ENCODE measurements around the gene CKLF. TPM values are rescaled to one million over a fixed set of nuclear protein-coding genes. Genes with fewer than 3 reads are reported as not detected.

The CKLF gene
- total RNA-seq, 4 donors from 2014 or later = 13.1 to 31.5 (median 17.9) TPM

DNA sequence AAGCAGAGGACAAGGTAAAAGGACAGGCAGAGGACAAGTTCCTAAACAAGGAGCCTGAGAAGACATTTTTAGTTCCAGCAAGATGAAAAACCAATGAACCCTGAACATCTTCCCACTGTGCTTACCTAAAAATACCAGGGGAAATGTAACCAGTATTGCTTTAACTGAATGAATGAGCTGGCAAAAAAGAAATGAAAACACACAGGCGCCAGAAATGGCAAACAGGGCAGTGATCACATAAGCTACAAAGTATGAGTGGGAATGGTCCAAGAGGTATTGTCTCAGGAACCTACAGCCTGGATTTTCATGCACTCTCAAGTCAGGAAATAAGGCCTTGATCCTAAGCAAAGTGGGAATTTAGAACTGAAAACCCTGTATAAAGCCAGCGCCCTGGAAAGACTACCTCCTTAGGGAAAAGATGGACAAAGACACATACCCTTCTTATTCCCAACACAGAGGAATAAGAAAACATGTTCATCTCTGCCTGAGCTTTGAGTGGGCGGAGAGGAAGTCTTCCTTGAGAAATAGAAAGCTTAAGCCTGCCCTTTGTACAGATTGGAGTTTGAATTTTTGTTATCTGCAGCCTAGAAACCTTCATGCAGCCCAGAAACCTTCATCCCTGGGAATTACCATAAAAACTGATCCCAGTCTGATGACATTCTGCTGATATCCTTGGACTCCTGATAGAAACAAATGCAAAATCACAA is 29.0 kb downstream of the CKLF start:
- Histone ChIP-seq H3K4me3 (no peak overlapping the region), H3K27ac (no peak overlapping the region), H3K36me3 (no peaks in the 10 kb centered on the region), H3K27me3 (peaks cover 31% of the 10 kb centered on the region), H3K9me3 (no peaks in the 10 kb centered on the region), H3K4me1 (peaks cover 0 to 15% (median 5%) of the 10 kb centered on the region in 3 donors)
- no peak for ATAC-seq
- WGBS, 2 donors (ENCODE audit: low coverage in 1 of 2) = 78 to 79% methylated on average over 2 to 3 of the region's 3 CpGs
- TF ChIP-seq CTCF (IDR thresholded peaks at IDR 0.05) (no peak), EP300 (IDR thresholded peaks at IDR 0.05) (no peak), POLR2A (IDR thresholded peaks at IDR 0.05) (no peak), POLR2AphosphoS5 (IDR thresholded peaks at IDR 0.05) (no peak)

GRCh38 chr16:66585481-66586239 is 33.3 kb downstream of the CKLF start:
- no peaks in the 10 kb centered on the region for H3K27me3 ChIP-seq
- TF ChIP-seq CTCF (IDR thresholded peaks at IDR 0.05) = no peak
- TF ChIP-seq POLR2AphosphoS5 (IDR thresholded peaks at IDR 0.05) = no peak
- TF ChIP-seq EP300 (IDR thresholded peaks at IDR 0.05) = no peak
- TF ChIP-seq POLR2A (IDR thresholded peaks at IDR 0.05) = no peak
- no peaks in the 10 kb centered on the region for H3K36me3 ChIP-seq
- H3K9me3 ChIP-seq = no peaks in the 10 kb centered on the region
- H3K4me3 ChIP-seq = no peak overlapping the region
- 60 to 68% methylated on average over 9 to 10 of the region's 10 CpGs for WGBS, 2 donors (ENCODE audit: low coverage in 1 of 2)
- H3K27ac ChIP-seq = no peak overlapping the region
- no peaks in the 10 kb centered on the region for H3K4me1 ChIP-seq
- ATAC-seq = no peak

DNA sequence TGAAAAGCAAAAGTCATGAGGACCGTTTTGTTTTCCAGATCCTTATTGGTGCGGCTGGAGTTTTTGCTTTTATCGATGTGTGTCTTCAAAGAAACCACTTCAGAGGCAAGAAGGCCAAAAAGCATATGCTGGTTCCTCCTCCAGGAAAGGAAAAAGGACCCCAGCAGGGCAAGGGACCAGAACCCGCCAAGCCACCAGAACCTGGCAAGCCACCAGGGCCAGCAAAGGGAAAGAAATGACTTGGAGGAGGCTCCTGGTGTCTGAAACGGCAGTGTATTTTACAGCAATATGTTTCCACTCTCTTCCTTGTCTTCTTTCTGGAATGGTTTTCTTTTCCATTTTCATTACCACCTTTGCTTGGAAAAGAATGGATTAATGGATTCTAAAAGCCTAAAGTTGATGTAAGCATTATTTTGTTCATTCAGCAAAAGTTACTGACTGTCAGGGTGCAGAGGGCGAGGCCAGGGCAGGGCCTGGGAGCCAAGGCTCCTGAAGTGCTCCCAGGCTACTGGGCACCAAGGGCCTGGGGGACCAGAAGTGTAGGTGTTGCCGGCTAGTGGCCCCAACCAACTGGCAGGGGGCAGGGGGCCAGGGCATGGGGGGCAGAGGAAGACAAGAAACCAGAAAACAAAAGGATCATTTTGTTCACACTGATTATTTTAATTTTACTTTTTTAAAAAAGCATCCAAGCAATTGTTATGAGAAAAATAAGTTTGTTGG is 35.7 kb downstream of the CKLF start:
- ATAC-seq = no peak
- Histone ChIP-seq H3K36me3 (no peaks in the 10 kb centered on the region), H3K9me3 (no peaks in the 10 kb centered on the region), H3K4me1 (no peaks in the 10 kb centered on the region), H3K4me3 (peak overlapping the region in 1 of 2 donors; percentile 25), H3K27me3 (no peaks in the 10 kb centered on the region), H3K27ac (no peak overlapping the region)
- WGBS, 2 donors (ENCODE audit: low coverage in 1 of 2) = 52 to 93% methylated on average over 2 to 6 of the region's 7 CpGs
- TF ChIP-seq EP300 (IDR thresholded peaks at IDR 0.05) (no peak), POLR2A (IDR thresholded peaks at IDR 0.05) (no peak), CTCF (IDR thresholded peaks at IDR 0.05) (no peak), POLR2AphosphoS5 (IDR thresholded peaks at IDR 0.05) (no peak)

- 81 to 83% methylated on average over 1 to 2 of the region's 8 CpGs for WGBS, 2 donors (ENCODE audit: low coverage in 1 of 2)
Observed at GRCh38 chr16:66588981-66589713, 36.8 kb downstream of the CKLF start.

More at GRCh38 chr16:66588981-66589713, 36.8 kb downstream of the CKLF start:
- ATAC-seq = peak; percentile 63
- Histone ChIP-seq H3K27me3 (no peaks in the 10 kb centered on the region), H3K27ac (no peak overlapping the region), H3K4me3 (no peak overlapping the region), H3K4me1 (no peaks in the 10 kb centered on the region), H3K36me3 (no peaks in the 10 kb centered on the region), H3K9me3 (peaks cover 0 to 5% (median 0%) of the 10 kb centered on the region in 3 donors)
- TF ChIP-seq CTCF (IDR thresholded peaks at IDR 0.05) (peak in 3 of 4 experiments; percentile 31 to 54 (median 35)), POLR2A (IDR thresholded peaks at IDR 0.05) (no peak), POLR2AphosphoS5 (IDR thresholded peaks at IDR 0.05) (no peak), EP300 (IDR thresholded peaks at IDR 0.05) (no peak)
